ENCODE results near the gene AQP12A. TPM values are rescaled to one million over a fixed set of nuclear protein-coding genes. Genes with fewer than 3 reads are reported as not detected.

The AQP12A gene
- total RNA-seq, 5 donors from 2014 or later (not counting 1 experiment from before 2014, with no cell fraction given): not detected

- no peaks in the 10 kb centered on the region for H3K9me3 Mint-ChIP-seq
- H3K4me1 ChIP-seq (ENCODE audit: control insufficient read depth in 1 of 2, extremely low read depth in 1 of 2, insufficient read depth in 2 of 2, low read length in 2 of 2): peaks cover 0 to 9% of the 10 kb centered on the region in 2 experiments
- CTCF ChIA-PET: no interaction called here
- H3K27ac ChIP-seq (ENCODE audit: low read length): no peak overlapping the region
- no peaks in the 10 kb centered on the region for H3K9me3 ChIP-seq
- H3K27me3 ChIP-seq (replicated peaks in 1 of 2; ENCODE audit: control insufficient read depth in 2 of 2, extremely low read depth in 1 of 2, insufficient read depth in 2 of 2, low read length in 1 of 2): peaks cover 0 to 9% of the 10 kb centered on the region in 2 experiments
- H3K27me3 Mint-ChIP-seq: peaks cover 0 to 2% of the 10 kb centered on the region in 2 donors
- no peak for ATAC-seq (replicated peaks in 1 of 4)
- H3K4me1 Mint-ChIP-seq: peaks cover 7 to 10% (median 7%) of the 10 kb centered on the region in 3 donors
- no peaks in the 10 kb centered on the region for H3K36me3 Mint-ChIP-seq
- H3K27ac Mint-ChIP-seq: no peak overlapping the region
- 71% methylated on average over 5 of the region's 13 CpGs for WGBS (ENCODE audit: insufficient coverage)
- no peaks in the 10 kb centered on the region for H3K36me3 ChIP-seq (ENCODE audit: control insufficient read depth in 2 of 2, extremely low read depth in 1 of 2, insufficient read depth in 1 of 2, low read length in 1 of 2)
- POLR2A ChIA-PET: no interaction called here
- no peak overlapping the region for H3K4me3 ChIP-seq (ENCODE audit: control insufficient read depth in 1 of 2, extremely low read depth in 1 of 2, low read length in 1 of 2)
- H3K4me3 Mint-ChIP-seq: no peak overlapping the region
- no peak for DNase-seq
Measured at GRCh38 chr2:240742602-240743095, 51.0 kb downstream of the AQP12A start.

GRCh38 chr2:240745456-240745855, 53.8 kb downstream of the AQP12A start:
- H3K36me3 Mint-ChIP-seq: no peaks in the 10 kb centered on the region
- Histone ChIP-seq H3K9me3 (no peaks in the 10 kb centered on the region), H3K4me3 (ENCODE audit: control insufficient read depth in 1 of 2, extremely low read depth in 1 of 2, low read length in 1 of 2) (no peak overlapping the region), H3K36me3 (ENCODE audit: control insufficient read depth in 2 of 2, extremely low read depth in 1 of 2, insufficient read depth in 1 of 2, low read length in 1 of 2) (no peaks in the 10 kb centered on the region), H3K4me1 (ENCODE audit: control insufficient read depth in 1 of 2, extremely low read depth in 1 of 2, insufficient read depth in 2 of 2, low read length in 2 of 2) (no peaks in the 10 kb centered on the region), H3K27me3 (replicated peaks in 1 of 2; ENCODE audit: control insufficient read depth in 2 of 2, extremely low read depth in 1 of 2, insufficient read depth in 2 of 2, low read length in 1 of 2) (peaks cover 0 to 13% of the 10 kb centered on the region in 2 experiments), H3K27ac (ENCODE audit: low read length) (no peak overlapping the region)
- no peak overlapping the region for H3K27ac Mint-ChIP-seq
- 90% methylated on average over 15 of the region's 15 CpGs for WGBS (ENCODE audit: insufficient coverage)
- DNase-seq (no peak), ATAC-seq (replicated peaks in 1 of 4) (no peak)
- no peaks in the 10 kb centered on the region for H3K27me3 Mint-ChIP-seq
- no peak overlapping the region for H3K4me3 Mint-ChIP-seq
- ChIA-PET CTCF (no interaction called here), POLR2A (no interaction called here)
- H3K9me3 Mint-ChIP-seq: no peaks in the 10 kb centered on the region
- no peaks in the 10 kb centered on the region for H3K4me1 Mint-ChIP-seq

DNA sequence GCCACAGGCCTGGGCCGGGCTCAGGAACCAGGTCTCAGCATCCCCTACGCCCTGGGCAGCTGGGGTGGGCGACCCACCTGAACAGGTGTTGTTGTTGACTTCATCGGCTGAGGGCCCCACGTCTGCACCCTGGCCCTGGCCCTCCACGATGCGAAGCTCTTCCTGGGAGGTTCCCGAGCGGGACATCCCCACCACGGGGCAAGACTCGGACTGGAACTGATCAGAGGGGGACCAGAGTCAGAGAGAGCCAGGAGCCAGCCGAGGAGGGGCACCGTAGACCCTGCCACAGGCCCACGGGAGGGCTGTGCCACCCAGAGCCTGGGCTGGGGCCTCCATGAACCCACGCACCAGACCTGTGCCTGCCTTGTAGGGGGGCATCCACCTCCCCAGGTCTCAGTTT, 54.3 kb downstream of the AQP12A start:
- Histone ChIP-seq H3K27ac (ENCODE audit: low read length) (no peak overlapping the region), H3K4me1 (ENCODE audit: control insufficient read depth in 1 of 2, extremely low read depth in 1 of 2, insufficient read depth in 2 of 2, low read length in 2 of 2) (no peaks in the 10 kb centered on the region), H3K4me3 (ENCODE audit: control insufficient read depth in 1 of 2, extremely low read depth in 1 of 2, low read length in 1 of 2) (no peak overlapping the region), H3K36me3 (ENCODE audit: control insufficient read depth in 2 of 2, extremely low read depth in 1 of 2, insufficient read depth in 1 of 2, low read length in 1 of 2) (no peaks in the 10 kb centered on the region), H3K9me3 (no peaks in the 10 kb centered on the region), H3K27me3 (replicated peaks in 1 of 2; ENCODE audit: control insufficient read depth in 2 of 2, extremely low read depth in 1 of 2, insufficient read depth in 2 of 2, low read length in 1 of 2) (peaks cover 0 to 13% of the 10 kb centered on the region in 2 experiments)
- WGBS (ENCODE audit: insufficient coverage): 79% methylated on average over 15 of the region's 15 CpGs
- no peak overlapping the region for H3K27ac Mint-ChIP-seq
- H3K4me1 Mint-ChIP-seq: no peaks in the 10 kb centered on the region
- DNase-seq: no peak
- no peak for ATAC-seq (replicated peaks in 1 of 4)
- CTCF ChIA-PET: interaction anchor here in 1 of 2 donors (0.6 kb wide), 1 partner anchor 833 kb away, joined by 3 read pairs; no protein-coding TSS in a partner anchor
- no peaks in the 10 kb centered on the region for H3K9me3 Mint-ChIP-seq
- POLR2A ChIA-PET: no interaction called here
- H3K36me3 Mint-ChIP-seq: no peaks in the 10 kb centered on the region
- H3K27me3 Mint-ChIP-seq: no peaks in the 10 kb centered on the region
- H3K4me3 Mint-ChIP-seq: no peak overlapping the region

GRCh38 chr2:240746671-240747070, 55.0 kb downstream of the AQP12A start:
- WGBS (ENCODE audit: insufficient coverage): 91% methylated on average over 15 of the region's 16 CpGs
- POLR2A ChIA-PET: no interaction called here
- Histone ChIP-seq H3K4me3 (ENCODE audit: control insufficient read depth in 1 of 2, extremely low read depth in 1 of 2, low read length in 1 of 2) (no peak overlapping the region), H3K27ac (ENCODE audit: low read length) (no peak overlapping the region), H3K4me1 (ENCODE audit: control insufficient read depth in 1 of 2, extremely low read depth in 1 of 2, insufficient read depth in 2 of 2, low read length in 2 of 2) (no peaks in the 10 kb centered on the region), H3K9me3 (no peaks in the 10 kb centered on the region), H3K36me3 (ENCODE audit: control insufficient read depth in 2 of 2, extremely low read depth in 1 of 2, insufficient read depth in 1 of 2, low read length in 1 of 2) (no peaks in the 10 kb centered on the region), H3K27me3 (replicated peaks in 1 of 2; ENCODE audit: control insufficient read depth in 2 of 2, extremely low read depth in 1 of 2, insufficient read depth in 2 of 2, low read length in 1 of 2) (peaks cover 0 to 13% of the 10 kb centered on the region in 2 experiments)
- Mint-ChIP-seq H3K4me1 (no peaks in the 10 kb centered on the region), H3K27ac (no peak overlapping the region), H3K27me3 (no peaks in the 10 kb centered on the region), H3K9me3 (no peaks in the 10 kb centered on the region), H3K4me3 (no peak overlapping the region), H3K36me3 (no peaks in the 10 kb centered on the region)
- CTCF ChIA-PET: no interaction called here
- DNase-seq (no peak), ATAC-seq (replicated peaks in 1 of 4) (no peak)

DNA sequence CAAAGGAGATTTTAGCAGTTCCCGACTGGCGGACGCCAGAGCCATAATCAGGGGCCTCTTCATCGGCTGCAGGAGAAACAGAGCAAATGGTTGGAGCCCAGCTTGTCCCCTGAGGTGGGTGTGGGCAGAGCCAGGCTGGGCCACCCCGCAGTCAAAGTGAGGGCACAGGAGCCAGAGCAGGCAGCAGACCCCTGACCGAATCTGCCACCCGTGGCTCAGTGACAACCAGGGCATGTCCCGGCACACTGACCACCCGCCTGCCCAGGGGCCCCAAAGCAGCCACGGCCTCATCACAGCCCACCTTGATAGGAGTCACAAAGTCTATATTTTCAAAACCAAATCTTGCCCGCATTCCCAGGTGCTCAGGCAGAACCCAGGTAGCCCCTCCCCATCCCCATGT, 55.6 kb downstream of the AQP12A start:
- peaks cover 0 to 13% of the 10 kb centered on the region in 2 experiments for H3K27me3 ChIP-seq (replicated peaks in 1 of 2; ENCODE audit: control insufficient read depth in 2 of 2, extremely low read depth in 1 of 2, insufficient read depth in 2 of 2, low read length in 1 of 2)
- H3K9me3 ChIP-seq: no peaks in the 10 kb centered on the region
- Mint-ChIP-seq H3K27ac (no peak overlapping the region), H3K4me3 (no peak overlapping the region), H3K36me3 (no peaks in the 10 kb centered on the region), H3K27me3 (no peaks in the 10 kb centered on the region), H3K4me1 (no peaks in the 10 kb centered on the region), H3K9me3 (no peaks in the 10 kb centered on the region)
- H3K4me3 ChIP-seq (ENCODE audit: control insufficient read depth in 1 of 2, extremely low read depth in 1 of 2, low read length in 1 of 2): no peak overlapping the region
- H3K4me1 ChIP-seq (ENCODE audit: control insufficient read depth in 1 of 2, extremely low read depth in 1 of 2, insufficient read depth in 2 of 2, low read length in 2 of 2): no peaks in the 10 kb centered on the region
- DNase-seq (no peak), ATAC-seq (replicated peaks in 1 of 4) (no peak)
- no peaks in the 10 kb centered on the region for H3K36me3 ChIP-seq (ENCODE audit: control insufficient read depth in 2 of 2, extremely low read depth in 1 of 2, insufficient read depth in 1 of 2, low read length in 1 of 2)
- no peak overlapping the region for H3K27ac ChIP-seq (ENCODE audit: low read length)
- 85% methylated on average over 9 of the region's 11 CpGs for WGBS (ENCODE audit: insufficient coverage)
- POLR2A ChIA-PET: no interaction called here
- CTCF ChIA-PET: no interaction called here

Other genes with a start within 250 kb of the AQP12A start
- 10 to 100 TPM; 44.6 to 89.5 (median 79.8) TPM for gene ANKMY1, start 133.9 kb upstream of the AQP12A start, total RNA-seq
- 10 to 100 TPM; 11.0 to 17.3 (median 15.4) TPM for gene DUSP28, start 131.5 kb upstream of the AQP12A start, total RNA-seq
- gene RNPEPL1, start 123.4 kb upstream of the AQP12A start, total RNA-seq: 100 to 1,000 TPM in 4 of 5 donors, 10 to 100 TPM in 1; 87.6 to 202 (median 189) TPM
- gene CAPN10, start 105.1 kb upstream of the AQP12A start, total RNA-seq: 100 to 1,000 TPM in 2 of 5 donors, 10 to 100 TPM in 3; 73.3 to 107 (median 96.1) TPM
- gene GPR35, start 66.4 kb upstream of the AQP12A start, total RNA-seq: 10 to 100 TPM in 3 of 5 donors, 1 to 10 TPM in 2; 6.2 to 16.2 (median 10.4) TPM
- gene AQP12B, start 9.0 kb upstream of the AQP12A start, total RNA-seq: not detected
- gene KIF1A, start 128.4 kb downstream of the AQP12A start, total RNA-seq: under 1 TPM in 3 of 5 donors, not detected in 2; 0.43 to 0.58 (median 0.51) TPM
- under 1 TPM in 3 of 5 donors, not detected in 2; 0.41 to 0.88 (median 0.76) TPM for gene AGXT, start 177.0 kb downstream of the AQP12A start, total RNA-seq
- gene MAB21L4, start 204.3 kb downstream of the AQP12A start, total RNA-seq: not detected
- not detected for gene CROCC2, start 214.5 kb downstream of the AQP12A start, total RNA-seq

All from T-cell (primary cell).